GM12878 (cell line): ENCODE measurements around the gene PLEKHG2. TPM values are rescaled to one million over a fixed set of nuclear protein-coding genes. Genes with fewer than 3 reads are reported as not detected.
A peak's percentile ranks its signal among the peaks of the same experiment; 100 is the strongest.

Source experiments
- ATAC-seq: fragments of 200-7000 bp; cut with Tn5 transposase; 3 replicates; pipeline ENCODE4 v1.9.1; 2020; ENCODE audit warnings: mild to moderate bottlenecking, moderate library complexity
- BruUV-seq: library from RNA; stranded (reverse); fragments of 400-500 nt; replicated peaks from 2 replicates; lab custom pipeline; 2021; lab: Mats Ljungman, UMichigan
- CTCF ChIA-PET: fragments of 300-600 bp; sonication (Branson Sonifier 250); formaldehyde crosslinking; extraction: SDS; loops from one replicate; lab custom pipeline; 2021; ENCODE audit warnings: inconsistent platforms; lab: Yijun Ruan, JAX
- POLR2A ChIA-PET: fragments of 350-600 bp; formaldehyde crosslinking; extraction: SDS; loops from one replicate; lab custom pipeline; 2021; ENCODE audit warnings: inconsistent platforms; lab: Charles Lee
- RAD21 ChIA-PET: fragments of 300-600 bp; sonication (Branson Sonifier 250); formaldehyde crosslinking; loops from one replicate; lab custom pipeline; 2023; ENCODE audit warnings: antibody characterized with exemption; ENCODE audit not compliant: unreplicated experiment; lab: Charles Lee
- SMC1A ChIA-PET: fragments of 300-600 bp; sonication (Branson Sonifier 250); formaldehyde crosslinking; loops from one replicate; lab custom pipeline; 2023; ENCODE audit not compliant: unreplicated experiment, uncharacterized antibody; lab: Charles Lee
- DNase-seq: peaks from one replicate; pipeline ENCODE4 v3.0.0-alpha.2; 2011; ENCODE audit warnings: low read depth, low spot score
- FAIRE-seq: peaks from 3 replicates; lab custom pipeline; 2011; peaks lifted over from hg19 to GRCh38; lab: Jason Lieb, UNC
- H2AFZ ChIP-seq: 2 replicates; pipeline ENCODE4 v1.6.0; 2011; ENCODE audit warnings: low read depth, low read length, control low read depth; ENCODE audit not compliant: control insufficient read depth
- H3K27ac ChIP-seq: 2 replicates; pipeline ENCODE4 v1.5.1; 2011; ENCODE audit warnings: control low read depth; ENCODE audit not compliant: control insufficient read depth, insufficient read depth
- H3K27me3 ChIP-seq, 2 experiments: replicated peaks in 1 of 2; 2 replicates each; pipeline versions ENCODE4 v1.6.0 to v1.6.1; 2011; ENCODE audit warnings: low read length in 1 of 2; ENCODE audit not compliant: control insufficient read depth in 2 of 2, insufficient read depth in 2 of 2
- H3K36me3 ChIP-seq, 2 experiments: 2 replicates each; pipeline ENCODE4 v1.5.1; 2011; ENCODE audit warnings: low read length in 1 of 2; ENCODE audit not compliant: control insufficient read depth in 2 of 2, insufficient read depth in 2 of 2
- H3K4me1 ChIP-seq: 2 replicates; pipeline ENCODE4 v1.6.1; 2011; ENCODE audit warnings: mild to moderate bottlenecking, low read length, moderate library complexity, mixed read lengths; ENCODE audit not compliant: control insufficient read depth, insufficient read depth
- H3K4me2 ChIP-seq: 2 replicates; pipeline ENCODE4 v1.6.0; 2011; ENCODE audit warnings: control low read depth; ENCODE audit not compliant: control insufficient read depth, insufficient read depth
- H3K4me3 ChIP-seq: fragments of 200-600 bp; sonication (generic); 2 replicates; pipeline ENCODE4 v1.5.1; 2016
- H3K79me2 ChIP-seq: 2 replicates; pipeline ENCODE4 v1.6.0; 2011; ENCODE audit warnings: low read length; ENCODE audit not compliant: control insufficient read depth, insufficient read depth
- H3K9ac ChIP-seq: 2 replicates; pipeline ENCODE4 v1.8.0; 2011; ENCODE audit warnings: low read length, control low read depth, mixed read lengths; ENCODE audit not compliant: control insufficient read depth, insufficient read depth
- H3K9me3 ChIP-seq: replicated peaks from 3 replicates; pipeline ENCODE4 v1.5.1; 2011; ENCODE audit warnings: mild to moderate bottlenecking, low read length; ENCODE audit not compliant: control insufficient read depth, insufficient read depth
- H4K20me1 ChIP-seq: 2 replicates; pipeline ENCODE4 v1.6.0; 2011; ENCODE audit not compliant: control insufficient read depth, insufficient read depth
- ATF7 ChIP-seq: fragments of 450-650 bp; IDR thresholded peaks from 2 replicates; pipeline ENCODE4 v1.6.1; 2016; ENCODE audit warnings: low read depth, mild to moderate bottlenecking
- CHD2 ChIP-seq: IDR thresholded peaks from 2 replicates; pipeline ENCODE4 v1.6.1; 2011; ENCODE audit warnings: low read depth, low read length, improper control_type of control experiment, borderline replicate concordance
- CREB1 ChIP-seq: IDR thresholded peaks from 2 replicates; pipeline ENCODE4 v1.6.1; 2012; ENCODE audit warnings: low read depth, mild to moderate bottlenecking, inconsistent platforms
- EP300 ChIP-seq, 2 experiments: fragments of 150-350 bp in 1 of 2; IDR thresholded peaks; 2 replicates each; pipeline ENCODE4 v1.6.1; 2011 to 2012; ENCODE audit warnings: low read depth in 2 of 2, low read length in 2 of 2, borderline replicate concordance in 1 of 2, improper control_type of control experiment in 1 of 2, inconsistent platforms in 1 of 2; ENCODE audit not compliant: control insufficient read depth in 1 of 2
- FOXM1 ChIP-seq: IDR thresholded peaks from 2 replicates; pipeline ENCODE4 v1.6.1; 2012; ENCODE audit warnings: low read depth, mild to moderate bottlenecking, inconsistent platforms, low read length, moderate library complexity
- GABPA ChIP-seq: IDR thresholded peaks from 2 replicates; pipeline ENCODE4 v1.6.1; 2014; ENCODE audit warnings: antibody characterized with exemption, low read depth, mild to moderate bottlenecking, inconsistent platforms
- HCFC1 ChIP-seq: fragments of 150-350 bp; IDR thresholded peaks from 2 replicates; pipeline ENCODE4 v1.6.1; 2014; ENCODE audit warnings: low read length
- IKZF2 ChIP-seq, 2 experiments: fragments of 450-650 bp; IDR thresholded peaks; 2 replicates each; pipeline ENCODE4 v1.6.1; 2017; ENCODE audit warnings: mild to moderate bottlenecking in 2 of 2, moderate library complexity in 2 of 2
- IRF5 ChIP-seq: fragments of 450-650 bp; IDR thresholded peaks from 2 replicates; pipeline ENCODE4 v1.6.1; 2017; ENCODE audit warnings: borderline replicate concordance
- MTA3 ChIP-seq: IDR thresholded peaks from 2 replicates; pipeline ENCODE4 v1.6.1; 2012; ENCODE audit warnings: low read length, inconsistent platforms, borderline replicate concordance
- NBN ChIP-seq: fragments of 450-650 bp; IDR thresholded peaks from 2 replicates; pipeline ENCODE4 v1.6.1; 2016
- NFIC ChIP-seq: IDR thresholded peaks from 2 replicates; pipeline ENCODE4 v1.6.1; 2012; ENCODE audit warnings: low read depth, mild to moderate bottlenecking, inconsistent platforms, low read length, moderate library complexity
- NFYB ChIP-seq: IDR thresholded peaks from 2 replicates; pipeline ENCODE4 v1.6.1; 2011; ENCODE audit warnings: low read depth, mild to moderate bottlenecking, low read length, improper control_type of control experiment, moderate library complexity; ENCODE audit not compliant: insufficient read depth
- PML ChIP-seq: IDR thresholded peaks from 2 replicates; pipeline ENCODE4 v1.6.1; 2012; ENCODE audit warnings: low read length, inconsistent platforms
- POLR2A ChIP-seq: IDR thresholded peaks from 2 replicates; pipeline ENCODE4 v1.6.1; 2011; ENCODE audit warnings: low read depth, mild to moderate bottlenecking, low read length
- RCOR1 ChIP-seq: conservative IDR thresholded peaks from 2 replicates; pipeline ENCODE4 v1.6.1; 2012; ENCODE audit warnings: low read depth, low read length, improper control_type of control experiment
- RFX5 ChIP-seq: IDR thresholded peaks from 2 replicates; pipeline ENCODE4 v1.6.1; 2011; ENCODE audit warnings: low read depth, low read length, improper control_type of control experiment
- SMARCA5 ChIP-seq: fragments of 450-650 bp; IDR thresholded peaks from 2 replicates; pipeline ENCODE4 v1.6.1; 2017; ENCODE audit warnings: mild to moderate bottlenecking
- SREBF1 ChIP-seq: IDR thresholded peaks from 2 replicates; pipeline ENCODE4 v1.6.1; 2012; ENCODE audit warnings: mild to moderate bottlenecking, low read length
- STAT3 ChIP-seq: IDR thresholded peaks from 2 replicates; pipeline ENCODE4 v1.6.1; 2011; ENCODE audit warnings: low read depth, low read length, improper control_type of control experiment
- SUPT20H ChIP-seq: IDR thresholded peaks from 2 replicates; pipeline ENCODE4 v1.6.1; 2011; ENCODE audit warnings: low read depth, mild to moderate bottlenecking, low read length, moderate library complexity, borderline replicate concordance; ENCODE audit not compliant: control insufficient read depth
- TARDBP ChIP-seq: IDR thresholded peaks from 2 replicates; pipeline ENCODE4 v1.6.1; 2016; ENCODE audit warnings: borderline replicate concordance
- TCF12 ChIP-seq: IDR thresholded peaks from 2 replicates; pipeline ENCODE4 v1.6.1; 2011; ENCODE audit warnings: low read depth, mild to moderate bottlenecking, low read length
- YY1 ChIP-seq: IDR thresholded peaks from 2 replicates; pipeline ENCODE4 v1.6.1; 2011; ENCODE audit warnings: low read depth, mild to moderate bottlenecking, low read length
- ZBED1 ChIP-seq: IDR thresholded peaks from 2 replicates; pipeline ENCODE4 v1.6.1; 2016; ENCODE audit warnings: borderline replicate concordance
- ZNF622 ChIP-seq: fragments of 450-650 bp; IDR thresholded peaks from 2 replicates; pipeline ENCODE4 v1.6.1; 2017; ENCODE audit warnings: mild to moderate bottlenecking, inconsistent platforms
- WGBS: methylation state at CpG from one replicate; pipeline ENCODE4 v1.1.6; 2016; ENCODE audit warnings: low lambda C conversion rate; ENCODE audit not compliant: insufficient replicate concordance, insufficient coverage; ENCODE audit errors: missing lambda C conversion rate; 5-methylcytosine and 5-hydroxymethylcytosine counted together
- in situ Hi-C: fragments of 300-500 bp; cut with MboI; formaldehyde crosslinking; loops from 9 replicates; pipeline ENCODE4 v1.14.3; 2018; ENCODE audit warnings: mixed read lengths
- intact Hi-C: fragments of 100-400 bp; cut with micrococcal nuclease; formaldehyde crosslinking; loops from one replicate; pipeline ENCODE4 v1.14.2; 2022; ENCODE audit not compliant: unreplicated experiment
- polyA plus RNA-seq, 11 experiments: library from polyadenylated mRNA; depleted of rRNA in 4 of 11; unstranded in 6 of 11; stranded (reverse) in 5 of 11; fragments of >200 nt; fragmentation: Nextera tagmentation in 4 of 11; fragmentation: Illumina TruSeq in 1 of 11; extraction: Ambion mirVana in 4 of 11; extraction: Trizol in 1 of 11; gene quantifications; 1 replicate in 1 of 11; 2 replicates in 10 of 11; pipeline versions ENCODE4 v1.2.1 to v1.2.3, GENCODE V29; 2011 to 2016; ENCODE audit warnings: inconsistent platforms in 2 of 11, missing spikeins in 2 of 11, low read depth in 1 of 11
- total RNA-seq, 4 experiments: library from RNA; depleted of rRNA in 3 of 4; stranded (reverse); fragments of >200 nt in 3 of 4; fragmentation: Illumina TruSeq in 1 of 4; extraction: Trizol in 1 of 4; gene quantifications; 2 replicates each; pipeline versions ENCODE4 v1.2.1 to v1.2.3, GENCODE V29; 2013 to 2021

PLEKHG2 gene
- total and polyA plus RNA-seq, 10 of the 15 experiments (the other 5 are each of a cell fraction or from before 2014, with no cell fraction given), result 3.0 to 62.5 (median 17.2) TPM

- FAIRE-seq, result peak; percentile 89
- CTCF ChIA-PET, result interaction anchor here (1.1 kb wide), 1 partner anchor 19 kb away, joined by 3 read pairs; no protein-coding TSS in a partner anchor
- BruUV-seq, result no TSS peak
- Histone ChIP-seq H3K36me3 (peaks cover 10 to 15% of the 10 kb centered on the region in 2 experiments), H3K79me2 (peaks cover 33% of the 10 kb centered on the region), H2AFZ (no peak overlapping the region; the same call in none of the 2 replicates), H3K4me1 (peaks cover 36% of the 10 kb centered on the region), H3K9ac (peak overlapping the region; percentile 63), H3K27ac (peak overlapping the region; percentile 92), H3K9me3 (no peaks in the 10 kb centered on the region), H3K27me3 (no peaks in the 10 kb centered on the region), H3K4me2 (peak overlapping the region; percentile 76), H3K4me3 (no peak overlapping the region; the same call in 1 of the 2 replicates), H4K20me1 (no peaks in the 10 kb centered on the region; the same call in 1 of the 2 replicates)
- SMC1A ChIA-PET, result interaction anchor here (1.6 kb wide), 1 partner anchor 17 kb away, joined by 4 read pairs; no protein-coding TSS in a partner anchor
- DNase-seq, result no peak
- 4% methylated on average over 25 of the region's 25 CpGs for WGBS
- intact Hi-C loops, result loop anchor here (2.0 kb wide), 1 partner anchor 18 kb away; the partner anchor contains the start of gene PLEKHG2
- POLR2A ChIA-PET, result interaction anchor here (0.5 kb wide), 1 partner anchor 602 kb away, joined by 3 read pairs; no protein-coding TSS in a partner anchor
- RAD21 ChIA-PET, result no interaction called here
- ATAC-seq, result peak; percentile 69
- in situ Hi-C loops, result no loop called here
- peak; percentile 40; the same call in 1 of the 2 replicates for TF ChIP-seq NFIC
- TF ChIP-seq HCFC1, result no peak
- TF ChIP-seq EP300 (IDR thresholded peaks at IDR 0.05; ENCODE audit: borderline replicate concordance in 1 of 2, control insufficient read depth in 1 of 2, low read depth in 2 of 2, low read length in 2 of 2), result peak in 1 of 2 experiments; percentile 84; a peak in 3 of 4 replicates
- peak; percentile 24 for TF ChIP-seq MTA3
- peak; percentile 73 for TF ChIP-seq ATF7
- peak; percentile 71 for TF ChIP-seq POLR2A
- TF ChIP-seq IRF5, result no peak
- peak; percentile 96 for TF ChIP-seq CREB1
- TF ChIP-seq NBN, result no peak
- TF ChIP-seq YY1, result no peak
- peak; percentile 78 for TF ChIP-seq NFYB
- peak; percentile 27; the same call in 1 of the 2 replicates for TF ChIP-seq CHD2
- TF ChIP-seq ZNF622, result no peak
- TF ChIP-seq SUPT20H, result no peak
- no peak for TF ChIP-seq STAT3
- TF ChIP-seq TARDBP, result no peak
- peak; percentile 80; the same call in 1 of the 2 replicates for TF ChIP-seq TCF12
- 0 out of 2 replicates have a peak, but pooled peaks have one; percentile 68 for TF ChIP-seq SMARCA5
- TF ChIP-seq ZBED1, result 0 out of 2 replicates have a peak, but pooled peaks have one; percentile 17
- peak; percentile 61; the same call in 1 of the 2 replicates for TF ChIP-seq GABPA
- peak in 1 of 2 experiments; percentile 64; a peak in 2 of 4 replicates for TF ChIP-seq IKZF2 (IDR thresholded peaks at IDR 0.05)
- TF ChIP-seq RCOR1, result no peak
- peak; percentile 53; the same call in 1 of the 2 replicates for TF ChIP-seq FOXM1
- no peak for TF ChIP-seq RFX5
- no peak for TF ChIP-seq SREBF1
- peak; percentile 89 for TF ChIP-seq PML
These were observed 18.5 kb downstream of the PLEKHG2 start for GRCh38 chr19:39430675-39431593.
